ENCODE measurements around the gene JARID2.

JARID2 gene

GRCh38 chr6:15508931-15509330 lies 263.1 kb downstream of the JARID2 start:
- no peak for TF ChIP-seq CTCF (conservative IDR thresholded peaks at IDR 0.05; ENCODE audit: low read depth)
- ChIA-PET CTCF (no interaction called here), POLR2A (ENCODE audit: low non-redundant PET) (no interaction called here)
- H3K27ac ChIP-seq, result no peak overlapping the region
- DNase-seq (ENCODE audit: low spot score), result no peak

GRCh38 chr6:15509335-15509933 lies 263.6 kb downstream of the JARID2 start:
- ChIA-PET POLR2A (ENCODE audit: low non-redundant PET) (no interaction called here), CTCF (no interaction called here)
- no peak overlapping the region for H3K27ac ChIP-seq
- no peak for TF ChIP-seq CTCF (conservative IDR thresholded peaks at IDR 0.05; ENCODE audit: low read depth)
- no peak for DNase-seq (ENCODE audit: low spot score)

DNA sequence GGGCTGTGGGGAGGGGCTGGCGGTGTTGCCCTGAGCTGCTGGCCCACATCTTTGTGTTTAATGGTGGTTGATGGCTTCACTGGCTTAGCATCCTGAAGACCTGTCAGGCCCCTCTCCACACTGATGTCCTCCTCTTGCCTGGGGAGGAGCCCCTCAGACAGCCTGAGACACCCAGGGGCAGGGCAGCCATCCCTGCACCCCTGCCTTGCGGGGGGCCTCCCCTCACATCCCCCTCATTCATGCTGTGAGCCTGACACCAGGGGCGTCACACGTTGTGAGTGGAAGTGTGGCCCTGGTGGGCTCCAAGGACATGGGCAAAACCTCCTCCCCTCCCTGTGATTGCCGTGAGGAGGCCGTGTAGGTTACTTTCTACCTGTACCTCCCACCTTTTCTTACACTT lies 264.3 kb downstream of the JARID2 start:
- POLR2A ChIA-PET (ENCODE audit: low non-redundant PET), result no interaction called here
- no peak for DNase-seq (ENCODE audit: low spot score)
- CTCF ChIA-PET, result no interaction called here
- peak overlapping the region; percentile 48 for H3K27ac ChIP-seq
- TF ChIP-seq CTCF (conservative IDR thresholded peaks at IDR 0.05; ENCODE audit: low read depth), result no peak

DNA sequence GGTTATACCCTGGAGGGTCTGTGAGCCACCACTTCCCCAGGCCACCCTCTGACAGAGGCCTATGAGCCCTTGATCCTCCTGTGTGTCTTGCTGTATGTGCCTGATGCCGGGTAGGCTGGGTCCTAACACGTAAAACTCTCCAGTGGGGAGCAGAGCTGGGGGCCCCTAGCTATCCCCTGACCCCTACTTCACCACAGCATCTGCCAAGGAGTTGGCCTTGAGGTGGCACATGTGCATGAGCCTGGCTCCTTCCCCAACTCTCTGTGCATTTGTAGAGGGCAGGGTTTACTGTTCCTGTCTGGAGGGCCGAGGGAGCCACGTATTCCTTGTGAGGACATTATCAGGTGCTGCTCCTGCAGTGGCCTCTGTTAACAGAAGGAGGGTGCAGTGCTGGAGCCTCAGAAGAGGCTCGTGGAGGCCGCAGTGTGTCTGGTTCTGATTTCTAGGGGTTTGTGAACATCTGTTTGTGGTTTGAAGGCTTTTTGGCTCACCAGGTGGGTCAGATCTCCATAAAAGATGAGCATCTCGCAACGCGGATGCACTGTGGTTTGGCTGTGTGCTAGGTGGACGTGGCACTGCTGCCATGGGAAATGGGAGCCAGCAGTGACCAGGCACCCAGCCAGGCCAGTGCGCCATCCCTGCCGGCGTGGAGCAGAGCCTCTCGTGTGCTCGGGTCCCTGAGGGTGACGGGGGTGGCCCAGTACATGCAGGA lies 264.8 kb downstream of the JARID2 start:
- no peak for DNase-seq (ENCODE audit: low spot score)
- ChIA-PET CTCF (no interaction called here), POLR2A (ENCODE audit: low non-redundant PET) (no interaction called here)
- peak overlapping the region; percentile 48 for H3K27ac ChIP-seq
- no peak for TF ChIP-seq CTCF (conservative IDR thresholded peaks at IDR 0.05; ENCODE audit: low read depth)

DNA sequence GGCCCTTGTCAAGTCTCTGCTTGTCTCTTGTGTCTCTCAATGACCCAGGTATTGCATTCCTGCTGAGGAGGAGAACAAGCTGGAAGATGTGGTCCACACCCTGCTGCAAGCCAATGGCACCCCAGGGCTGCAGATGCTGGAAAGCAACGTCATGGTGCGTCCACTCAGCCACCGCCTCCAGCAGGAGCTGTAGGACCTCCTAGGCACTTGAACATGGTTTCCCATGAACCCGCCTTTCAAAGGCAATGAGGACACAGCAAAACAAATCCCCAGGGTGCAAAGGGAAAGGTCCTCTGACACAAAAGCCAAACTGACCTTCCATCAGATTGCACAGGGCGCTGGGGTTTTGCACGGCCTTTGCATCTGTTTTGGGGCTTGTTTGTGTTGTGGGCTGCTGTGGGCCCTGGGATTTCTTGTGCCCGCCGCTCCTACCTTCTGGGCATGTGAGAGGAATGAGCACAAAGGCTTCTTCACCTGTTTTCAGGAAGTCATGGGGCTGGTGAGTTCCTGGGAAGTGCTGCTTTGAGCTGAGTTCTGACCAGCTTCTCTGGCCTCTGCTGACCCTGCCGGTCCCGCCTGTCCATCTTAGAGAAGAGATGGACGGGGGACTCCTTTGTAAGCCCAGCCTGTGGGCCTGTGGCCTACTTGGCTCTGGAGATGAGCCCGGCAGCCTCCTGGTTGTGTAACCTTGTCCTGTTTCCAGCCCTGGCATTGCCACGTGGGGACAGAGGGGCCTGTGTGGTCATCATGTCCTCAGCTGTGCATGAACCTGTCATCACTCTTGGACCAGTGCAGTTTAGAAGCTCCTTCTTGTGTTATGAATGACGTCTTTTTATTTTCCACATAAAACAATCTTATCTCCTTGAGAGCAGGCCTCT lies 265.6 kb downstream of the JARID2 start:
- H3K27ac ChIP-seq, result peak overlapping the region; percentile 48

More for the DNA sequence above, 265.6 kb downstream of the JARID2 start:
- TF ChIP-seq CTCF (conservative IDR thresholded peaks at IDR 0.05; ENCODE audit: low read depth), result no peak
- CTCF ChIA-PET, result interaction anchor here (0.7 kb wide), 1 partner anchor 24 kb away, joined by 3 read pairs; no protein-coding TSS in a partner anchor
- no peak for DNase-seq (ENCODE audit: low spot score)
- POLR2A ChIA-PET (ENCODE audit: low non-redundant PET), result no interaction called here

Measured in RWPE1 (cell line).